Measurements from ENCODE around the gene PLPP3. TPM values are rescaled to one million over a fixed set of nuclear protein-coding genes. Genes with fewer than 3 reads are reported as not detected.
A peak's percentile ranks its signal among the peaks of the same experiment; 100 is the strongest.

PLPP3 gene
- total and polyA plus RNA-seq, 2 experiments from 2014 or later = 41.9 to 61.9 TPM

DNA sequence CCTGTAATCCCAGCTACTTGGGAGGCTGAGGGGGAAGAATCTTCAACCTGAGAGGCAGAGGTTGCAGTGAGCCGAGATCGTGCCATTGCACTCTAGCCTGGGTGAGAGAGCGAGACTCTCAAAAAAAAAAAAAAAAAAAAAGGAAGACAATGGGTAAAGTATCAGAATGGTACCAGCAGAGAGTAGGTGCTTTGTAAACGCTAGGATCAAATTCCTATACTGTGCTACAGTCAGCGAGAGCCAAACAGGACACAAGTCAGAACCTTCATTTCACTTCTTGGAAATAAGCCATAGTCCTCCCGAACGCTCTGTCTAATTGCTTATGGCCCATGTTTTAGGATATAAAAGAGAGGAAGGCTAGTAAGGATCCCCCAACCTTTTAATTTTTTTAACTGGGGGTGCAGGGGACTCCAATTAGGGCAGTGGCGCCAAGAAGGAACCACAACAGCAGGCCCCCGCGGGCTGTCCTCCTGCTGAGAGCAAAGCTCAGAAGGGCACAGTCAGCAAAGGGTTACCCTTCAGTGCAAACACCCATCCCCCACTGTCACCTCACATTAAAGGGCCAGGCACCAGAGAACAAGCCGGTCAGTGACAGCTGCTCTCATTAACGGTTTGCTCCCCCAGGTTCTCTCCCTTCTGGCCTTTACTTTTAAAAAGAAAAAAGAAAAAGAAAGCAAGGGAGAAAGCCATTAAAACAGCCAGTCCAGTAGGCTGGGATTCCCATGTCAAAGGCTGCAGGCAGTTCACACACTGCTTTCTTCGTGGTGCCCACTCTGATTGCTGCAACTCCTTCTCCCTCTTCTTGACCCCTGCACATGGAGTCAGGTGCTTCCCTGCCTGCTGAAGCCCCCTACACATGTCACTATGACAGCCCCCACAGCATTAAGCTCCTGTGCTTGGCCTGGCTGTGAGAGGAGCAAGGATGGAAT is 69.4 kb downstream of the PLPP3 start:
- DNase-seq (ENCODE audit: low spot score) = peak; percentile 44
- peak overlapping the region; percentile 64 for H3K27ac Mint-ChIP-seq
- Histone ChIP-seq H3K27me3 (ENCODE audit: insufficient read depth) (no peaks in the 10 kb centered on the region), H3F3A (replicated peaks; ENCODE audit: low read depth) (0 out of 2 replicates have a peak, but pooled peaks cover 11% of the 10 kb centered on the region), H3K9me2 (ENCODE audit: insufficient read depth) (no peaks in the 10 kb centered on the region), H3K36me3 (ENCODE audit: insufficient read depth) (peaks cover 42% of the 10 kb centered on the region), H3K79me2 (replicated peaks; ENCODE audit: insufficient read depth) (peaks cover 87% of the 10 kb centered on the region), H3K4me3 (no peak overlapping the region), H4K20me1 (replicated peaks; ENCODE audit: insufficient read depth) (peaks cover 17% of the 10 kb centered on the region), H2AFZ (no peak overlapping the region), H3K27ac (ENCODE audit: low read depth) (peak overlapping the region; percentile 63), H3K4me2 (0 out of 2 replicates have a peak overlapping the region, but pooled peaks have one; percentile 26), H3K4me1 (ENCODE audit: insufficient read depth) (peaks cover 16% of the 10 kb centered on the region)
- peak; percentile 67 for ATAC-seq
- peak overlapping the region; percentile 30; the same call in 1 of the 3 replicates for H3K4me3 Mint-ChIP-seq
- H3K4me1 Mint-ChIP-seq = peaks cover 48% of the 10 kb centered on the region
- H3K27me3 Mint-ChIP-seq (ENCODE audit: insufficient read depth, low read depth, poor library complexity) = peaks cover 4% of the 10 kb centered on the region
- H3K36me3 Mint-ChIP-seq (ENCODE audit: low read depth) = peaks cover 78% of the 10 kb centered on the region
- H3K9me3 Mint-ChIP-seq = no peaks in the 10 kb centered on the region
- no peak for TF ChIP-seq ZNF114 (CRISPR knock-in tag; IDR thresholded peaks at IDR 0.05)
- TF ChIP-seq, protein P1, sequence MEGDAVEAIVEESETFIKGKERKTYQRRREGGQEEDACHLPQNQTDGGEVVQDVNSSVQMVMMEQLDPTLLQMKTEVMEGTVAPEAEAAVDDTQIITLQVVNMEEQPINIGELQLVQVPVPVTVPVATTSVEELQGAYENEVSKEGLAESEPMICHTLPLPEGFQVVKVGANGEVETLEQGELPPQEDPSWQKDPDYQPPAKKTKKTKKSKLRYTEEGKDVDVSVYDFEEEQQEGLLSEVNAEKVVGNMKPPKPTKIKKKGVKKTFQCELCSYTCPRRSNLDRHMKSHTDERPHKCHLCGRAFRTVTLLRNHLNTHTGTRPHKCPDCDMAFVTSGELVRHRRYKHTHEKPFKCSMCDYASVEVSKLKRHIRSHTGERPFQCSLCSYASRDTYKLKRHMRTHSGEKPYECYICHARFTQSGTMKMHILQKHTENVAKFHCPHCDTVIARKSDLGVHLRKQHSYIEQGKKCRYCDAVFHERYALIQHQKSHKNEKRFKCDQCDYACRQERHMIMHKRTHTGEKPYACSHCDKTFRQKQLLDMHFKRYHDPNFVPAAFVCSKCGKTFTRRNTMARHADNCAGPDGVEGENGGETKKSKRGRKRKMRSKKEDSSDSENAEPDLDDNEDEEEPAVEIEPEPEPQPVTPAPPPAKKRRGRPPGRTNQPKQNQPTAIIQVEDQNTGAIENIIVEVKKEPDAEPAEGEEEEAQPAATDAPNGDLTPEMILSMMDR (conservative IDR thresholded peaks at IDR 0.05; ENCODE audit: low read depth in 2 of 2) = no peak
- TF ChIP-seq, protein P2, sequence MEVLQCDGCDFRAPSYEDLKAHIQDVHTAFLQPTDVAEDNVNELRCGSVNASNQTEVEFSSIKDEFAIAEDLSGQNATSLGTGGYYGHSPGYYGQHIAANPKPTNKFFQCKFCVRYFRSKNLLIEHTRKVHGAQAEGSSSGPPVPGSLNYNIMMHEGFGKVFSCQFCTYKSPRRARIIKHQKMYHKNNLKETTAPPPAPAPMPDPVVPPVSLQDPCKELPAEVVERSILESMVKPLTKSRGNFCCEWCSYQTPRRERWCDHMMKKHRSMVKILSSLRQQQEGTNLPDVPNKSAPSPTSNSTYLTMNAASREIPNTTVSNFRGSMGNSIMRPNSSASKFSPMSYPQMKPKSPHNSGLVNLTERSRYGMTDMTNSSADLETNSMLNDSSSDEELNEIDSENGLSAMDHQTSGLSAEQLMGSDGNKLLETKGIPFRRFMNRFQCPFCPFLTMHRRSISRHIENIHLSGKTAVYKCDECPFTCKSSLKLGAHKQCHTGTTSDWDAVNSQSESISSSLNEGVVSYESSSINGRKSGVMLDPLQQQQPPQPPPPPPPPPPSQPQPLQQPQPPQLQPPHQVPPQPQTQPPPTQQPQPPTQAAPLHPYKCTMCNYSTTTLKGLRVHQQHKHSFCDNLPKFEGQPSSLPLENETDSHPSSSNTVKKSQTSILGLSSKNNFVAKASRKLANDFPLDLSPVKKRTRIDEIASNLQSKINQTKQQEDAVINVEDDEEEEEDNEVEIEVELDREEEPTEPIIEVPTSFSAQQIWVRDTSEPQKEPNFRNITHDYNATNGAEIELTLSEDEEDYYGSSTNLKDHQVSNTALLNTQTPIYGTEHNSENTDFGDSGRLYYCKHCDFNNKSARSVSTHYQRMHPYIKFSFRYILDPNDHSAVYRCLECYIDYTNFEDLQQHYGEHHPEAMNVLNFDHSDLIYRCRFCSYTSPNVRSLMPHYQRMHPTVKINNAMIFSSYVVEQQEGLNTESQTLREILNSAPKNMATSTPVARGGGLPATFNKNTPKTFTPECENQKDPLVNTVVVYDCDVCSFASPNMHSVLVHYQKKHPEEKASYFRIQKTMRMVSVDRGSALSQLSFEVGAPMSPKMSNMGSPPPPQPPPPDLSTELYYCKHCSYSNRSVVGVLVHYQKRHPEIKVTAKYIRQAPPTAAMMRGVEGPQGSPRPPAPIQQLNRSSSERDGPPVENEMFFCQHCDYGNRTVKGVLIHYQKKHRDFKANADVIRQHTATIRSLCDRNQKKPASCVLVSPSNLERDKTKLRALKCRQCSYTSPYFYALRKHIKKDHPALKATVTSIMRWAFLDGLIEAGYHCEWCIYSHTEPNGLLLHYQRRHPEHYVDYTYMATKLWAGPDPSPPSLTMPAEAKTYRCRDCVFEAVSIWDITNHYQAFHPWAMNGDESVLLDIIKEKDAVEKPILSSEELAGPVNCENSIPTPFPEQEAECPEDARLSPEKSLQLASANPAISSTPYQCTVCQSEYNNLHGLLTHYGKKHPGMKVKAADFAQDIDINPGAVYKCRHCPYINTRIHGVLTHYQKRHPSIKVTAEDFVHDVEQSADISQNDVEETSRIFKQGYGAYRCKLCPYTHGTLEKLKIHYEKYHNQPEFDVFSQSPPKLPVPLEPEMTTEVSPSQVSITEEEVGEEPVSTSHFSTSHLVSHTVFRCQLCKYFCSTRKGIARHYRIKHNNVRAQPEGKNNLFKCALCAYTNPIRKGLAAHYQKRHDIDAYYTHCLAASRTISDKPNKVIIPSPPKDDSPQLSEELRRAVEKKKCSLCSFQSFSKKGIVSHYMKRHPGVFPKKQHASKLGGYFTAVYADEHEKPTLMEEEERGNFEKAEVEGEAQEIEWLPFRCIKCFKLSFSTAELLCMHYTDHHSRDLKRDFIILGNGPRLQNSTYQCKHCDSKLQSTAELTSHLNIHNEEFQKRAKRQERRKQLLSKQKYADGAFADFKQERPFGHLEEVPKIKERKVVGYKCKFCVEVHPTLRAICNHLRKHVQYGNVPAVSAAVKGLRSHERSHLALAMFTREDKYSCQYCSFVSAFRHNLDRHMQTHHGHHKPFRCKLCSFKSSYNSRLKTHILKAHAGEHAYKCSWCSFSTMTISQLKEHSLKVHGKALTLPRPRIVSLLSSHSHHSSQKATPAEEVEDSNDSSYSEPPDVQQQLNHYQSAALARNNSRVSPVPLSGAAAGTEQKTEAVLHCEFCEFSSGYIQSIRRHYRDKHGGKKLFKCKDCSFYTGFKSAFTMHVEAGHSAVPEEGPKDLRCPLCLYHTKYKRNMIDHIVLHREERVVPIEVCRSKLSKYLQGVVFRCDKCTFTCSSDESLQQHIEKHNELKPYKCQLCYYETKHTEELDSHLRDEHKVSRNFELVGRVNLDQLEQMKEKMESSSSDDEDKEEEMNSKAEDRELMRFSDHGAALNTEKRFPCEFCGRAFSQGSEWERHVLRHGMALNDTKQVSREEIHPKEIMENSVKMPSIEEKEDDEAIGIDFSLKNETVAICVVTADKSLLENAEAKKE (CRISPR knock-in tag; IDR thresholded peaks at IDR 0.05) = no peak
